Activated CD4-positive, alpha-beta T cell treated with anti-CD3 and anti-CD28 coated beads for 4 hours (primary cell): ENCODE measurements around the gene ANKS1B.
"Not testable (repeated sequence)": the region's sequence is repeated elsewhere in the genome, so short reads cannot be mapped to it uniquely, and the experiment has no call there.

ENCODE experiments used
- DNase-seq, 2 donors: peaks; one replicate each; pipeline ENCODE4 v3.0.0-alpha.2; 2020

ANKS1B gene

DNA sequence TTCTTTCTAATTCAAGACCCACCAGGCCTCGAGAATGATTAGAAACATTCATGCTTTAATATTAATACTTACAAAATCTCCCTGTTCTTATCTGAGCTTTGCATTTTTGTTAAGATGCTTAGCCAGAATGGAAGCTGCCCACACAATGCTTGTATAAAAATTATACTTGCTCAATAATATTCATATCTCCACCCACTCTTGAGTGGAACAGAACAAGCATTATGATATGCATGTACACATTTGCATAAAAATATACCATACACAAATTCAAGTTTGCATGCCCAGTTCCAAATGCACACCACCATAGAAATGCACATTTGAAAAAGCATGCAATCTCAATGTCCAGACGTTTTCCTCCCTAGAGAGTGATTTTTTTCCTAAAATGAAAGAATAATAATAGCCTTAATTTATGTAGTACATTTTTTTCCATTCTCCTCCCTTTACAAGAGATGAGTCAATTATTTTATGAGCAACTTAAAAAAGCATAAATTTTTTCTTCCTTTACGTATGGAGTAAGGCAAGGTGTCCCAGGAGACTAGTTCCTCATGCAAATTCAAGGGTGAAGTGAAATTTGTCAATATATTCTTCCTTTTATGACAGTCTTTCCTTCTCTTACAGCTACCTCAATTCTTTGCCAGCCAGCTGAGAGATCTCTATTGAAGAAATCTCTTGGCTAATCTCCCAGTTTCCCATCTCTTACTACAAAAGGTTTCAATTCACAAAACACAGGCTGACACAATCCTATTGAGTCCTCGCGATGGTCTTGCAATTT lies 650.3 kb downstream of the ANKS1B start:
- DNase-seq = no peak

DNA sequence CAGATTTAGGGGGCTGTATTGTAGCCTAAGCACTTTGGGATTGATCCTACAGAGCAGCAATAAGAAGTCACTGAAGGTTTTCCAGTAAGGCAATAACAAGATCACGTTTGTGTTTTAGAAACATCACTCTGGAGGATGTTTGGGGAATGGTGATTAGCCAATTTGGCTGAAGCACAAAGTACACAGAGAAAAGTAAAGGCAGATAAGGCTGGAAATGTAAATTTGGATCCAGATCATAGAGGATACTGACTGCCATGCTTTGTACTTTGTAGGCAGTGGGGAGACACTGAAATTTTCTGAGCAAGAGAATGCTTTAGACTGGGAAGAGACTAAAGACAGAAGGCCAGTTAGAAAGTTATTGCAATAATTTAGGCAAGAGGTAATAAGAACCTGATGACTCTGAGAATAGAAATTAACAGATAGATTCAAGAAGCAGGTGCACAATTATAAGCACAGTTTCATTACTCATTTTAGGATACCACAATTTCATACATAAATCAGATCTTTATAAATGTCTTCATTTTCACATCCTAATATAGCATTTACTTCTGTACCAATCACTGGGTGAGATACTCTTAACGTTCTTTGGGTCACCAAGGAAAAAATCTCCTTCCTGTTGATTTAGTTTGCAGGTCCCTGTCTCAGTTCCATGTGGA lies 651.7 kb downstream of the ANKS1B start:
- DNase-seq = no peak

DNA sequence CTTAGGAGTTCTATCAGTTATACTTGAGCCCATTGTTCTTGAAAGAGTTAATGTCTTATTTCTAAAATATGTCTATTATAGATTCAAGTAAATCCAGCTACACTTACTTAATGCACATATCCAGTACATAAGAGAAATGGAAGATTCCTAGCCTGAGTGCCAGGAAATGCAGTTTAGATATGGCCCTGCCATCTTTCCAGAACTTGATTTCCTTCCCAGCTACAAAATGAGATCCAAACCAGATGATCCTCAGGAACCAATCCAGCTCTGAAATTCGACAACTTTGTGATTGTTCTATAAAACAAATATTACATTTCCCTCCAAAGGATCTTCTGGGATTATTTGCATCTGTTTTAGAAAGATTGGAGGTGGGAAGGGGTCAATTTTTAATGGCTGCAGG lies 654.5 kb downstream of the ANKS1B start:
- DNase-seq = no peak

DNA sequence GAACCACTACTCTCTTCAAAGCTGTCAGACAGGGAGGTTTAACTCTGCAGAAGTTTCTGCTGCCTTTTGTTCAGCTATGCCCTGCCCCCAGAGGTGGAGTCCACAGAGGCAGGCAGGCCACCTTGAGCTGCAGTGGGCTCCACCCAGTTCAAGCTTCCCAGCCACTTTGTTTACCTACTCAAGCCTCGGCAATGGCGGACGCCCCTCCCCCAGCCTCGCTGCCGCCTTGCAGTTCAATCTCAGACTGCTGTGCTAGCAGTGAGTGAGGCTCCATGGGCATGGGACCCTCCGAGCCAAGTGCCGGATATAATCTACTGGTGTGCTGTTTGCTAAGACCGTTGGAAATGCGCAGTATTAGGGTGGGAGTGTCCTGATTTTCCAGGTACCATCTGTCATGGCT lies 663.5 kb downstream of the ANKS1B start:
- DNase-seq = not testable (repeated sequence)

DNA sequence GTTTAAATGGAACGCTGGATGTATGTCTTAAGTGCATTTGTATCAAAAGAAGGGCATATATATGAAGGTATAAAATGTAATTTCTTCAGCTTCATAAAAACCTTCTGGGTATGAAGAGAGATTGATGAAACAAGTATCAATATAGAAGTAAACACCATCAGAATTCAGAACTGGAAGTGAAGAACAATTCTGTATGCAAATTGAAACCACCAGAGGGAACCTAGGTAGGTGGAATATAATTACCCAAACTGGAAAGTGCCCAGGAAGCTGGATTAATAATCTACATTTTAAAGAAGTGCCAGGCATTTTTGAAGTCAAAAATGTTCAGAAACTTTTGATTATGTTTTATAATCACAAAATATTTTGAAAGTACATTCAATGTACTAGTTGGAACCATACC lies 673.4 kb downstream of the ANKS1B start:
- no peak for DNase-seq

DNA sequence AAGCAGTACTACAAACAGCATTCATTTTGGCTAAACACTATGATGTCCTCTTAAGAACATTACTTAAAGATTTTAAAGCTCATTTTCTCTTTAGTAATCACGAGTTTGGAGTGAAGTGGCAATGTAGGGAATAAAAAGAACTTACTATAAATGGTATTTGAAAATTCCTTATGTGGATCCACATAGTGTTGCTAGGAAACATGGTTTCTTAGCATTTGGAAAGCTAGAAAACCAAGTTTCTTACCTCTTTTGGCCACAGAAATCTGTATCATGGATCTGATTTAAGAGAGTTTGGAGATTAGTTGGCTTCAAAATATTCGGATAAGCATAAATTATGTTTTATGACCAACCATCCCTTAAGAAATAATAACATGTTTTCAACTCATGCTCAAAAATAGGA lies 674.9 kb downstream of the ANKS1B start:
- DNase-seq = no peak

DNA sequence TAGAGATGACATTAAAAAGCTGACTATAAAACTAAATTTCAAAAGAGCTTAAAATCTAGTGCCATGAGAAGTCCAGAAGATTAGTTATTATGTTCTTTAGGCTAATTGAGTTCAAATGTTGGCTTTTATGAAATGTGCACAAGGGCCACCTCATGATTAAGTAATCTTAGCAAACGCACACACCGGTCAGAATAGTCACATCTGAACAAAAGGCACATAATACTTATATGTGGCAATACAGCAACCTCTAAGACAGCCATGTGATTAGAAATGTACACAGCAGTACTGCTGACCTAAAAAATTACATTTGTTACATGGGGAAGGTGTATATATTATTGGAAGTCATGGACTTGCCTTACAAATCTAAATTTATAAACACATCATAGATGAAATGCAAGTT lies 681.9 kb downstream of the ANKS1B start:
- DNase-seq = no peak

DNA sequence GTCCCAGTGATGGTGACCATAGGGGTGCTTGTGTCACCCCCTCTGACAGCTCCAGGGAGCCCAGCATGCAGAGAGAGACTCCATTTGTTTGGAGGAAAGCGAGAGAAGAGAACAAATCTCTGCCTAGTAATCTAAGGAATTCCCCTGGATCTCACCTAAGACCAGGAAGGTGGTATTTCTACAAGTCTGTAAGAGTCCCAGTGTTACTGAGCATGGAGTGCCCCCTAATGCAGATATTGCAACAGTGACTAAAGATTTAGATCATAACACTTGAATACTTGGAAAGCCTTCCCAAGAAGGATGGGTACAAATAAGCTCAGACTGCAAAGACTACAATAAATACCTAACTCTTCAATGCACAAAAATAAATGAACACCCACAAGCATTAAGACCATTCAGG lies 697.6 kb downstream of the ANKS1B start:
- no peak for DNase-seq

DNA sequence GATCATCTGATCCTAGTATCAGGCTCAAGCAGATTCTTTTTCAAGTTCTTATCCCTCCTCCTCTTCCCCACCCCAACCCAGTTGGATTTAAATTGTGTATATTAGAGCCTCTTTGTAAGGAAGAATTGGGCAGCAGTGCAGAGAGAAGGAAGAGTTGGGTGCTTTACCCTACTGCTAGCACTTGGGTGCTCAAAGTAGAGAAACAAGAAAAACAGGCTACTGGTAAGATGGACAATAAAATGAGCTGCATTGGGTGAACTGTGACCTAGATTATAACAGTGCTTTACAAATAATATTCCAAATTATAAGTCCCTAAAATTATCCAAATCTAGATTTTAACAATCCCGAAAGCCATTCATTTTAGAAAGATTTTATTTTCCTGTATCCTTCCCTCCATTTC lies 700.6 kb downstream of the ANKS1B start:
- no peak for DNase-seq

DNA sequence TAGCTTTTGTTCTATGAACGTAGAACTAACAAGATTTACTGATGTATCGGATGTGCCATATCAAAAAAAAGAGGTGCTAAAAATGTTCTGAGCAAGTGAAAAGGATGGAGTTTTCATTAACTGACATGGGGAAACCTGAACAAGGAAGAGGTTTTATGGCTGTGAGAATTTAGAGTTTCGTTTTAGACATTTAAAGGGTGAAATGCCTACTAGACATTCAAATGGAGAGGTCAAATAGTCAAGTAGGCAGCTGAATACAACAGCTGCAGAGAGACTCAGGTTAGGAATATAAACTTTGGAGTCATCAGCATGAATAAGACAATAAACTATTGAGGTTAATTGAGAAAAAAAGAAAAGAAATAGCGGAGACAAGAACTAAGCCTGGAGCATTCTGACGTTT lies 702.1 kb downstream of the ANKS1B start:
- DNase-seq = no peak

DNA sequence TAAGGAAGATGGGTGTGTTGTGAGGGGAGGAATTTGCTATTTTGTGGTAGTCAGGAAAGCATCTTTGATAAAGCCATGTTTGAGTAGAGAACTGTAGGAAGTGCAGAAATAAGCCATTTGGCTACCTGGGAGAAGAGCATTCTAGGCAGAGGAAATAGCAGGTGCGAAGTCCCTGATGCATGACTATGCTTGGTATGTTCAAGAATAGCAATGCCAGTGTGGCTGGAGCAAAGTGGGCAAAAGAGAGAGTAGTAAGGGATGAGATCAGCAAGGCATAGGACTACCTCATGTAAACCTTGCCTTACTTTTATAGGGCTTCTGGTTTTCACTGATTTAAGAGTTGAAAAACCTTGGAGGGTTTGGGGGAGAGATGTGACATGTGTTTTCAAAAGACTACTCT lies 702.6 kb downstream of the ANKS1B start:
- DNase-seq = no peak

DNA sequence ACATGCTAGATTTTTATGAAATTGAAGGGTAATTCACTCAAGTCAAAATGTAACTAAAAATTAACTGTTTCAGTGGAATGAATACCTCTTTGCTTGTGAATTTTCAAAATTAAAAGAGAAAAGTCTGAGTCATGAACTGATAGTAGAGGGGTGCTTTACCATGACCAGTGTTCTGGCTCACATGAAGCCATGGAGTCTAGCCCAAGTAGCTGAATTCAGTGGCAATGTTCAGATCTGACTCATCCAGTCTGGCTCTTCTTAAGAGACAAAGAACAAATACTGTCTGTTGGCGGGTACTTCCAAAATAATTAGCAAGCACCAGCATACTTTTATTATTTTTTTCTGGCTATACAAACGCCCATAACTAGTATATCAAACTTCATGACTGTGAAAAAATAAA lies 703.5 kb downstream of the ANKS1B start:
- no peak for DNase-seq

DNA sequence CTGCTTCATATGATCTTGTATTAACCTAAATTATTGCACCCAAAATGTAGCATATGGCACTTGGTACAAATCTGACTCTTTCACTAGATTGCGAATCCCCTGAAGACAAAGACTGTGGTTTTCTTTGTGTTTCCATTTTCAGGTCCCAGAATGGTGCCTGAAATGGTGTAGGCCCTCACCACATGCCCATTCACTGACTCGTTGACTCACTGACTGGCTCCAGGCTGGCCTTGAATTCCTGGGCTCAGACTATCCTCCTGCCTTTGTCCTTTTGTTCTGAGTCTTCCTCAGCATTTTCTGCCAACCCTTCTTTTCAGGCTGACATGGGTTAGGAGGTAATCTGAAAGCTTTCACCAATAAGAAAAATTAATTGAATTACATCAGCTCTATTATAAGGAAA lies 705.8 kb downstream of the ANKS1B start:
- DNase-seq = no peak

DNA sequence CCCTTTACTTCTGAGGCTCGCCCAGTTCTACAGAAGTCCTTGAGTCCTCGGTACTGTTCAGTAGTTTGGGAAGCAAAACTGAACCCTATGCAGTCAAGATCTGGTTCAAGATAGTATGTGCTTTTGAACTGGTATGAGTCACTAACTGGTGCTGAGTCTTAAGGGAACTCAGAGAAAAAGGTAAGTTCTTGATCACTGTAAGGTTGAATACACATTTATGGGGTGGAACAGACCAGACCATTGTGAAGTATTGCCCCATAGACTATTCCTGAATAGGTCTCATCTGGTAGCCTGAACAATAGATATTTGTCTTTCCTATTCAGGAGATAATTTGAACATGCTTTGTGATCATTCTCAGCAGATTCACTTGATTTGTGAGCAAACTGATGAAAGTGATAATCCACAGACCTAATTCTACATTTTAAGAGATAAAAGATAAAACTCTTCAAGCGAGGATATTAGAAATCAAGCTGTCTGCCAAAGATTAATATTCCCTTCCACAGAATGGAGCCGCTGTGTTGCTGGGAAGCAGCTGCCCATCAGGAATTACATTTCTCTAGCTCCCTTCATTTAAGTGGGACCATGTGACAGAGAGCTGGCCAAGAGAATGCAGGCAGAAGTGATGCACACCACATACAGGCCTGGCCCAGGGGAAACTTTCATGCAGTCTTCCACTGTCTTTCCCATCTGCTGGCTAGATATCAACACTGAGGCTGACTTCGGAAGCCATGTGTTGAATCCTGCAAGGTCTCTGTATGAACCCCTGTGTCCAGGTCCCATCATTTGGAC lies 707.0 kb downstream of the ANKS1B start:
- no peak for DNase-seq

DNA sequence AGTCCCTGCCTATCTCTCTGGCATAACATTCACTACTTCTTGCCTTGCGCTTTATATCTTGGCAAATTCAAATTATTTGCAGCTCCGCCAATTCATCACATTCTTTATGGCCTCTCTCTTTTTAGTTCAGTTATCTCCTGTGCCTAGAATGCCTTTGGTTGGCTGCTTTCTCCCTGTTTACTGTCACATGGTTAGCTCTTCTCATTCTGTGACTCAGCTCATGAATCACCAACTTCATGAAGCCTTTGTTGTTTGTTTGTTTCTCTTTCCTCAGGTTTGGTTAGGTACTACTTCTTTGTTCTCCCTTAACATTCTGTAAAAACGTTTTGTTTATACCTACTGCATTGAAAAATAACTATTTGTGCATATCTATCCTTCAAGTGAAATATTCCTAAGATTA lies 713.7 kb downstream of the ANKS1B start:
- no peak for DNase-seq

DNA sequence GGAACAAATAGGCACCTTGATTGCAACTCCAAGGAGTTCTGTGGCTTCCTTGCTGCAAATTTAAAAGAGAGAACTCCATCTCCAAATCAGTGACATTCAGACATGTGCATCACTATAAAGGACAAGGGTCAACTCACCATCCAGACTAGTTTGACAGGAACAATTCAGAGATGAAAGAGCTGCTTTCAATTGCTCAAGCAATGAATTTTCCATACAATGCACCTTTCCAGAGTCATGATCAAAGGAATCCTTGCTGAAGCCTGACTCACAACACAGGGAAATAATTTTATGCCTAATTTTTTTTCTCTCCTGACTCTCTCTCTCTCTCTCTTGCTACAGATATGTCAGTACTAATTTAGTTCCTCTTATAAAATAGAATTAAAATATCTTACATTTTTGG lies 717.7 kb downstream of the ANKS1B start:
- no peak for DNase-seq

DNA sequence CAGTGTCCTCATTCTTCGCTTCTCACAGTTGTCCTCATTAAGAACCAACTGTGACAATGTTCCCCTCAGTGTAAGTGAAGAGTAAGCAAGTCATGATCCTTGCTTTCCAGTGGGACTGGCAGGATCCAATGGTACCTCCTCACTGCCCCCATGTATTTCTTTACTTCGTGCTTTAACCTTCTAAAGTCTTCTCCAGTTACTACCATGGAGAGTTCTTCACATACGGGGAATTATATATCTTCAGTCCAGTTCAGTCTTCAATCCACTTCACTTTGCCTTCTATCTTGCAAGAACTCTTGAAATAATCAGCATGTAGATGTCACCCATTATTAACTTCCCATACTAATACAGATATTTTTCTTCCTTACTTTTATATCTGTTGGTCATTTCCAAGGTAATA lies 719.1 kb downstream of the ANKS1B start:
- no peak for DNase-seq

DNA sequence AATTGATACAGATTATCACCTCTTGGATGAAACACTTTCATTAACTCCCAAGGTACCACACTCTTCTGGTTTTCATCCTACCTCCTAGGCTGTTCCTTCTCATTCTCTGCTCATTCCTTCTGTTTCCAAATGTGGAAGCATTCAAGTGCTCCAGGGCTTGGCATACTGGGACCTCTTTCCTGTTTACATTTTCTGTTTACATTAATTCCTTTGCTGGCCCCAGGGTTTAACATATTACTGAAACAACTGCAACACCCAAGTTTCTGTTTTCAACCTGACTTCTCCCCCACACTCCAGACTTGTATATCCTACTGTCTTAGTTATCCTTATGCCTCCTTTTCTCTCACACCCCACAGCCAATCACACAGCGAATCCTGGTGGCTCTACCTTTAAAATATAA lies 723.5 kb downstream of the ANKS1B start:
- no peak for DNase-seq

DNA sequence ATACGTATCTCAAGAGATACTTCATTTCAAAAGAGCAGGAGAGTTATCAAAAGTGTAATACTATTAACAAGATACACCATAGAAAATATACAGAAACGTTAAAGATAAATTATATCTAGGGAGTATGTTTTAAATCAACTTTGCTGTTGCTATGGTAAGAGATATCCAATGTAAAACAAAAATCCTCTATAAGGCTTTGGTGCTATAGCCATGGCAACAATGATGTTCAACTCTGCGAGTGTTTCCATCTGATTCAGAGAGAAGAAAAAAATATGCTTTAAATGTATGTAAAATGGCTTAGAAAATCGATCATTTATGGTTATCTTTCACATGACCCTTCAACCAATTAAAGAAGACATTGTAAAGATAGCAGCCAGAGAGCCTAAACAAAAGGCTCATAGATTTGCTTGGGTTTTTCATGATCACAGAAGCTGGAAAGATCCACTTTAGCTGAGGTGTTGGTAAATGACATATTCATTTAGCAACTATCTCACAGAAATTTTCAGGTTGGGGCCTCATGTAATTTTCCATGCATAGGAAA lies 724.2 kb downstream of the ANKS1B start:
- no peak for DNase-seq

DNA sequence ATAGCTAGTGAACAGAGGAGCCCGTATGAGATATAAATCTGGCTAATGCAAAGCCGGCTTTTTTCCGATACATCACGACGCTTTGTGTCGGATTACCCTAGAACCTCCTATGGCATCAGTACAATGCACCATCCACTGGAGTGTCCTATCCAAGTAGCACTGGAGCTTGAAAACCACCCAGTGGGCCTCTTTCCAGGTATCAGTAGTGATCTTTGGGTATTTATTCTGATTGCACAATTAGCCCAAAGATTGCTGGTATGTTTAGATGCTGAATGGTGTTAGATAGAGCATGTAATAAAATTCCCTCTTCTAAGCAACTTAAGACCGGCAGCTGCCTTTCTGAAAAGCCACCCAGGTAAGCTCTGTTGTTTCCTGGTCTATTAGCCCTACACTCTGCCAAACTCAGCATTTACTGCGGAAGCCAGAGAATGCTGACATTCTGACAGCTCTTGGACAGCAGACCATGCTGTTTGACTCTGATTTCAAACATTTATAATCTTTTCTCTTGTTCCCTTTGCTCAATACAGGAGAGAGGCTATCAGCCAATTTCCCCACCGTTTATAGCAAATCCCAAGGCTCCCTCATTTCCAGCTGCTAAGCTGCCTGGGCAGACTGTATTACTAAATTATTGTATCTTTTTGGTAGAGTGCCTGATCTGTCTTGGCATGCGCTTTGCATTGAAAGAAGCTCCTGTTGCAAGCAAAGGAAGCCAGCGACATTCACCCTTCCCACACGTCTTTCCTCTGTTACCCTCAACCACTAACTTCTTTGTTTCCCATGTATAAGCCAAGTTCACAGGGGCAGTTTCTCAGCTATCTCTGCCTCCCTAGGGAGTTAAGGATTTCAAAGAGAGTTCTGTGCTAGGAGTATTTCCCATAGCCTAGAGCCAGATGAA lies 725.4 kb downstream of the ANKS1B start:
- DNase-seq = no peak

DNA sequence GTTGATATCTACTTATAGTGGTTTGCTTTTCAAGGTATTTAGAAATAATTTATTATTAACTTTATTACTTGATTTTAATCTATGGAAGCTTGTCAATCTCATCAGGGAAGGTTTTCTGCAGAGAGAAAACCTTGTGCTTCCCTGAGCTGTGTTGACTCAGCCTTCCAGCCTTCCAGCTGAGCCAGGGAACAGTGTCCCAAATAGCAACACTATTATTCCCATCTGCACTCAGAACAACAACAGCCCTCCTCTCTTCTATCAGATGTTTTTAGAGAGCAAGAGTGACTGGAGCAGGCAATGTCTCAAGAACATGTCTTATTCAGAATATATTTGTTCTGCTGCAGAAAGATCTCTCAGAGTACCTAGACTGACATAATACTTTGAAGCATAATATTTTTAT lies 727.1 kb downstream of the ANKS1B start:
- no peak for DNase-seq

DNA sequence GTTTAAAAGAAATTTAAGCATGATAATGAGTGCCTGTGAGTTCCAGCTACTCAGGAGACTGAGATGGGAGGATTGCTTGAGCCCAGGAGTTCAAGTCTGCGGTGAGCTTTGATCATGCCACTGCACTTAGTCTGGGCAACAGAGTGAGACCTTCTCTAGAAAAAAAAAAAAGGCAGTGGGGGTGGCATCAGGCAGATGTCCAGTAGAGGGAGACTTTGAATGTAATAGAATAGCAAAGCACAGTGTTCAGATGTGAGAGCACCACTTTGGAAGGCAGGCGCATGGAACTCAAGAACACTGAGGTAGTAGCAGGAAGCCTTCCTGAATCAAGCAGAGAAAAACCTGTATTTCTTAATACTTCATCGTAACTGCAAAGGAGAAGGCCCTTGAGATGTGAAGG lies 731.7 kb downstream of the ANKS1B start:
- no peak for DNase-seq

DNA sequence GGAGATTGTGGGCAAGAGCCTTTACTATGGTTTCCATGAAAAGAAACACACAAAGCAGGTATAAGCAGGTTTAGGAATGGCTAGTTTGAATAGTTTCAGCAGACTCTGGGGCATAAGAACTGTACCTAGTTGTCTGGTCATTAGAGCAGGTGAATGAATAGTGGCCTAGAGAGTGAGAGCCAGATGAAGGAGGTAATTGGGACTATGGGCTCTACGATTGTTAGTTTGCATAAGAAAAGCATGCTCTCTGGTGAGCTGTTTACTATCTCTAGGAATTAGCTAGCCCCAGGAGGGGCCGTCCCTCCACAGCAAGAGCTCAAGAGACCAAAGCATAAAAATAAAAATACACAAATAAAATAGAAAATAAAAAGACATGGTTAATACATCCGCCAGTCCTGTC lies 734.6 kb downstream of the ANKS1B start:
- DNase-seq = no peak
